ENCODE data around the gene GPC1.

The GPC1 gene

GRCh38 chr2:240445961-240446663 lies 10.6 kb downstream of the GPC1 start:
- DNase-seq: no peak

GRCh38 chr2:240446664-240447175 lies 11.3 kb downstream of the GPC1 start:
- no peak for DNase-seq

GRCh38 chr2:240447331-240447730 lies 11.9 kb downstream of the GPC1 start:
- DNase-seq: no peak

- no peak for DNase-seq
Measured at GRCh38 chr2:240447934-240448333, 12.5 kb downstream of the GPC1 start.

- no peak for DNase-seq
Measured at GRCh38 chr2:240448387-240449274, 13.2 kb downstream of the GPC1 start.

GRCh38 chr2:240449764-240450531 lies 14.5 kb downstream of the GPC1 start:
- no peak for DNase-seq

GRCh38 chr2:240450532-240451107 lies 15.2 kb downstream of the GPC1 start:
- DNase-seq: no peak

- DNase-seq: no peak
Measured at GRCh38 chr2:240451108-240451611, 15.7 kb downstream of the GPC1 start.

GRCh38 chr2:240451791-240452461 lies 16.5 kb downstream of the GPC1 start:
- no peak for DNase-seq

- DNase-seq: no peak
Measured at GRCh38 chr2:240452462-240453256, 17.2 kb downstream of the GPC1 start.

GRCh38 chr2:240453461-240454105 lies 18.1 kb downstream of the GPC1 start:
- DNase-seq: no peak

GRCh38 chr2:240454106-240454901 lies 18.8 kb downstream of the GPC1 start:
- no peak for DNase-seq

- no peak for DNase-seq
Measured at GRCh38 chr2:240455272-240455646, 19.8 kb downstream of the GPC1 start.

- no peak for DNase-seq
Measured at GRCh38 chr2:240455647-240456446, 20.4 kb downstream of the GPC1 start.

GRCh38 chr2:240456447-240457222 lies 21.2 kb downstream of the GPC1 start:
- no peak for DNase-seq

- no peak for DNase-seq
Measured at GRCh38 chr2:240457223-240458043, 22.0 kb downstream of the GPC1 start.

All from activated effector memory CD4-positive, alpha-beta T cell treated with anti-CD3 and anti-CD28 coated beads, Interleukin-2, amount 50 U/mL, for 16 hours (primary cell).